ENCODE measurements around the gene HHIPL1. TPM values are rescaled to one million over a fixed set of nuclear protein-coding genes. Genes with fewer than 3 reads are reported as not detected.

The HHIPL1 gene
- total and polyA plus RNA-seq, 2 of the 8 experiments (the other 6 are each of a cell fraction or from before 2014, with no cell fraction given), result 1.5 to 2.6 TPM

DNA sequence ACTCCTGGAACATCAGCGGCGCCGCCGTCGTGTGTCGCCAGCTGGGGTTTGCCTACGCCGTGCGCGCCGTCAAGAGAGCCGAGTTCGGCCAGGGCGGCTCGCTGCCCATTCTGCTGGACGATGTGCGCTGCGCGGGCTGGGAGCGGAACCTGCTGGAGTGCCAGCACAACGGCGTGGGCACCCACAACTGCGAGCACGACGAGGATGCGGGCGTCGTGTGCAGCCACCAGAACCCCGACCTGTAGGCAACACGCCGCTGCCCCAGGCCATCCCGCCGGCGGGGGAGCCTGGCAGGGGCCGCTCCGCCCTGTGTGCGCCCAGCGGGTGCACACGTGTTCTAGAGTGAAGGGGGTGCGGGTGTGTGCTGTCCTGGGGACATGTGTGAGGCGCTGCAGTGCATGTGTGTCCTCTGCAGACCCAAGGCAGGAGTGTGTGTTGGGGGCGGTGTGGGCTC lies 30.5 kb downstream of the HHIPL1 start:
- Histone ChIP-seq H3K23me2 (ENCODE audit: low read depth, low read length) (no peaks in the 10 kb centered on the region), H3K27me3 (replicated peaks in 1 of 4; ENCODE audit: control insufficient read depth in 3 of 4, extremely low read depth in 1 of 4, insufficient read depth in 3 of 4, low read length in 3 of 4) (no peaks in the 10 kb centered on the region), H3K56ac (replicated peaks; ENCODE audit: insufficient read length, low read depth, low read length) (no peak overlapping the region), H4K5ac (ENCODE audit: insufficient read length, low read depth, low read length) (no peak overlapping the region), H4K8ac (ENCODE audit: extremely low read depth, insufficient read depth, low read length) (no peak overlapping the region), H3K4ac (replicated peaks; ENCODE audit: insufficient read length, low read depth, low read length) (no peak overlapping the region), H3K4me3 (ENCODE audit: extremely low read depth in 1 of 4, insufficient read depth in 2 of 4, low read depth in 3 of 4, low read length in 4 of 4) (no peak overlapping the region), H2AK5ac (ENCODE audit: low read depth, low read length) (no peak overlapping the region), H3K4me2 (ENCODE audit: insufficient read depth in 1 of 2, low read depth in 2 of 2, low read length in 2 of 2) (no peak overlapping the region), H3K36me3 (ENCODE audit: control insufficient read depth in 2 of 4, insufficient read depth in 4 of 4, low read length in 3 of 4) (no peaks in the 10 kb centered on the region), H3K4me1 (replicated peaks in 1 of 4; ENCODE audit: control insufficient read depth in 3 of 4, insufficient read depth in 4 of 4, low read length in 3 of 4) (peaks cover 15 to 26% (median 22%) of the 10 kb centered on the region in 4 experiments), H2AFZ (ENCODE audit: low read length) (no peak overlapping the region), H4K20me1 (replicated peaks in 1 of 2; ENCODE audit: control insufficient read depth in 1 of 2, insufficient read depth in 2 of 2, low read length in 2 of 2) (no peaks in the 10 kb centered on the region), H3K14ac (ENCODE audit: insufficient read length) (no peak overlapping the region), H3K27ac (ENCODE audit: low read depth, low read length) (no peak overlapping the region), H4K91ac (replicated peaks; ENCODE audit: insufficient read length, low read length) (peak overlapping the region; percentile 17), H2BK15ac (ENCODE audit: low read length) (no peak overlapping the region), H2BK12ac (ENCODE audit: low read depth, low read length) (0 out of 2 replicates have a peak overlapping the region, but pooled peaks have one; percentile 39), H3K9ac (replicated peaks in 1 of 4; ENCODE audit: extremely low read depth in 1 of 4, low read depth in 3 of 4, low read length in 3 of 4) (no peak overlapping the region), H3K9me3 (ENCODE audit: insufficient read depth in 2 of 2, low read depth in 1 of 2, low read length in 1 of 2) (peaks cover 6 to 10% of the 10 kb centered on the region in 2 experiments; a peak in 3 of 4 replicates), H2BK20ac (ENCODE audit: low read length) (no peak overlapping the region), H3K18ac (ENCODE audit: extremely low read depth, low read length) (peak overlapping the region; percentile 19; the same call in 1 of the 2 replicates), H2BK120ac (replicated peaks; ENCODE audit: low read depth, low read length) (no peak overlapping the region), H3K23ac (ENCODE audit: insufficient read length) (no peak overlapping the region), H2BK5ac (ENCODE audit: low read depth, low read length) (no peak overlapping the region), H3K79me1 (ENCODE audit: low read depth, low read length) (no peaks in the 10 kb centered on the region), H3K79me2 (ENCODE audit: control insufficient read depth in 1 of 2, insufficient read depth in 2 of 2, low read length in 2 of 2) (no peaks in the 10 kb centered on the region)
- ChIA-PET POLR2A (ENCODE audit: partially characterized antibody) (interaction anchor here (1.1 kb wide), 1 partner anchor 9 kb away, joined by 4 read pairs; the partner anchor contains the start of gene CYP46A1), CTCF (ENCODE audit: partially characterized antibody) (interaction anchor here (1.6 to 2.3 kb wide), 2 partner anchors 9 to 11 kb away, joined by 4 to 6 read pairs; no protein-coding TSS in a partner anchor)
- FAIRE-seq, result no peak
- no peak for DNase-seq (ENCODE audit: low read depth in 1 of 2, low spot score in 2 of 2)
- 94% methylated on average over 42 of the region's 42 CpGs; no CpG with 5 or more reads in 1 of the 2 experiments for WGBS, 2 experiments (ENCODE audit: extremely low coverage in 1 of 2, insufficient coverage in 1 of 2, insufficient read length in 1 of 2, insufficient replicate concordance in 2 of 2, low coverage in 1 of 2, low lambda C conversion rate in 2 of 2, missing lambda C conversion rate in 1 of 2)
- no peak for TF ChIP-seq FOSL1 (IDR thresholded peaks at IDR 0.05; ENCODE audit: insufficient read depth, low read depth, low read length)
- no peak for TF ChIP-seq PHF8 (conservative IDR thresholded peaks at IDR 0.05; ENCODE audit: low read depth, low read length)
- no peak for TF ChIP-seq KDM1A (IDR thresholded peaks at IDR 0.05; ENCODE audit: borderline replicate concordance, low read length)
- TF ChIP-seq, protein P1, sequence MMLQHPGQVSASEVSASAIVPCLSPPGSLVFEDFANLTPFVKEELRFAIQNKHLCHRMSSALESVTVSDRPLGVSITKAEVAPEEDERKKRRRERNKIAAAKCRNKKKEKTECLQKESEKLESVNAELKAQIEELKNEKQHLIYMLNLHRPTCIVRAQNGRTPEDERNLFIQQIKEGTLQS (IDR thresholded peaks at IDR 0.05; ENCODE audit: insufficient read depth, low read depth, low read length), result no peak
- no peak for TF ChIP-seq RFX5 (IDR thresholded peaks at IDR 0.05; ENCODE audit: borderline replicate concordance, low read depth, low read length)
- TF ChIP-seq, protein P2, sequence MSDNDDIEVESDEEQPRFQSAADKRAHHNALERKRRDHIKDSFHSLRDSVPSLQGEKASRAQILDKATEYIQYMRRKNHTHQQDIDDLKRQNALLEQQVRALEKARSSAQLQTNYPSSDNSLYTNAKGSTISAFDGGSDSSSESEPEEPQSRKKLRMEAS (IDR thresholded peaks at IDR 0.05), result no peak
- TF ChIP-seq TCF12 (IDR thresholded peaks at IDR 0.05; ENCODE audit: low read depth, low read length), result no peak
- no peak for TF ChIP-seq CREB1 (IDR thresholded peaks at IDR 0.05)
- TF ChIP-seq EP300 (IDR thresholded peaks at IDR 0.05; ENCODE audit: borderline replicate concordance in 1 of 2, low read depth in 2 of 2, low read length in 2 of 2), result no peak
- no peak for TF ChIP-seq CBX5 (IDR thresholded peaks at IDR 0.05; ENCODE audit: low read depth, low read length)
- TF ChIP-seq ZNF274 (IDR thresholded peaks at IDR 0.05; ENCODE audit: borderline replicate concordance, extremely low read depth, low read length), result no peak
- TF ChIP-seq HDAC6 (IDR thresholded peaks at IDR 0.05; ENCODE audit: low read depth, low read length), result no peak
- TF ChIP-seq BRCA1 (IDR thresholded peaks at IDR 0.05; ENCODE audit: low read depth, low read length), result no peak

All from H1 (cell line).